Thyroid gland (tissue), 4 donors: ENCODE results near the gene ACBD7. TPM values are rescaled to one million over a fixed set of nuclear protein-coding genes. Genes with fewer than 3 reads are reported as not detected.

Experiments used
- DNase-seq, 2 donors: peaks; one replicate each; pipeline ENCODE4 v3.0.0-alpha.2; 2019
- H3K27ac ChIP-seq, 3 donors: fragments of 200-600 bp; sonication (generic); 1 replicate in 2 of 3; 2 replicates in 1 of 3; pipeline ENCODE4 v1.5.1; 2016 to 2019; ENCODE audit warnings: mild to moderate bottlenecking in 1 of 3, moderate library complexity in 1 of 3
- H3K27me3 ChIP-seq: fragments of 200-600 bp; sonication (generic); one replicate; pipeline ENCODE4 v1.5.1; 2019
- H3K36me3 ChIP-seq, 2 donors: fragments of 200-600 bp; sonication (generic); one replicate each; pipeline ENCODE4 v1.5.1; 2016 to 2019
- H3K4me1 ChIP-seq, 2 donors: fragments of 200-600 bp; sonication (generic); one replicate each; pipeline ENCODE4 v1.5.1; 2017 to 2019
- H3K4me3 ChIP-seq, 3 donors: fragments of 200-600 bp; sonication (generic); replicated peaks in 1 of 3; 1 replicate in 2 of 3; 2 replicates in 1 of 3; pipeline ENCODE4 v1.5.1; 2016; ENCODE audit warnings: mild to moderate bottlenecking in 1 of 3
- H3K9me3 ChIP-seq: fragments of 200-600 bp; sonication (generic); one replicate; pipeline ENCODE4 v1.5.1; 2017
- CTCF ChIP-seq, 6 experiments: fragments of 200-600 bp in 3 of 6; fragments of 450-650 bp in 3 of 6; sonication (generic) in 3 of 6; IDR thresholded peaks; one replicate each; pipeline ENCODE4 v1.5.1; 2016 to 2019; ENCODE audit warnings: antibody characterized with exemption in 6 of 6, mild to moderate bottlenecking in 2 of 6, inconsistent platforms in 1 of 6, moderate library complexity in 1 of 6
- POLR2A ChIP-seq, 2 donors: fragments of 450-650 bp; IDR thresholded peaks; one replicate each; pipeline ENCODE4 v1.6.1; 2017; ENCODE audit warnings: antibody characterized with exemption in 2 of 2, mild to moderate bottlenecking in 2 of 2, moderate library complexity in 1 of 2
- WGBS, 2 donors: methylation state at CpG; one replicate each; pipeline ENCODE4 v1.1.5; 2017; 5-methylcytosine and 5-hydroxymethylcytosine counted together
- intact Hi-C: fragments of 100-400 bp; cut with DNase I; formaldehyde crosslinking; loops from one replicate; pipeline ENCODE4 v1.15.1; 2023
- total RNA-seq, 4 donors: library from RNA; depleted of rRNA; stranded (reverse); fragments of >200 nt; gene quantifications; one replicate each; pipeline ENCODE4 v1.2.3, GENCODE V29; 2016

The ACBD7 gene
- total RNA-seq, 4 donors from 2014 or later = 0.54 to 1.3 (median 1.0) TPM

GRCh38 chr10:15049533-15049932 is 39.0 kb downstream of the ACBD7 start:
- intact Hi-C loops = no loop called here
- Histone ChIP-seq H3K27ac (no peak overlapping the region), H3K4me1 (peaks cover 5 to 27% of the 10 kb centered on the region in 2 donors), H3K4me3 (no peak overlapping the region), H3K36me3 (no peaks in the 10 kb centered on the region), H3K27me3 (no peaks in the 10 kb centered on the region), H3K9me3 (no peaks in the 10 kb centered on the region)
- TF ChIP-seq POLR2A (IDR thresholded peaks at IDR 0.05) (no peak), CTCF (IDR thresholded peaks at IDR 0.05) (no peak)
- no peak for DNase-seq

- no peaks in the 10 kb centered on the region for H3K27me3 ChIP-seq
- WGBS, 2 donors = 52 to 61% methylated on average over 5 of the region's 5 CpGs
- no peak overlapping the region for H3K4me3 ChIP-seq
- H3K27ac ChIP-seq = peak overlapping the region in 1 of 3 donors; percentile 6
- intact Hi-C loops = no loop called here
- no peak for TF ChIP-seq POLR2A (IDR thresholded peaks at IDR 0.05)
- no peak for TF ChIP-seq CTCF (IDR thresholded peaks at IDR 0.05)
- H3K36me3 ChIP-seq = no peaks in the 10 kb centered on the region
- peaks cover 5 to 21% of the 10 kb centered on the region in 2 donors for H3K4me1 ChIP-seq
- no peak for DNase-seq
- no peaks in the 10 kb centered on the region for H3K9me3 ChIP-seq
These were observed 42.0 kb downstream of the ACBD7 start for GRCh38 chr10:15046626-15047025.

- Histone ChIP-seq H3K27ac (peak overlapping the region in 1 of 3 donors; percentile 40), H3K27me3 (no peaks in the 10 kb centered on the region), H3K4me3 (no peak overlapping the region), H3K4me1 (peaks cover 5 to 21% of the 10 kb centered on the region in 2 donors), H3K36me3 (no peaks in the 10 kb centered on the region), H3K9me3 (no peaks in the 10 kb centered on the region)
- intact Hi-C loops = no loop called here
- no peak for DNase-seq
- no peak for TF ChIP-seq CTCF (IDR thresholded peaks at IDR 0.05)
- no peak for TF ChIP-seq POLR2A (IDR thresholded peaks at IDR 0.05)
- 67 to 95% methylated on average over 1 of the region's 1 CpG for WGBS, 2 donors
These were observed 43.2 kb downstream of the ACBD7 start for GRCh38 chr10:15045380-15045779.

- Histone ChIP-seq H3K27me3 (no peaks in the 10 kb centered on the region), H3K27ac (no peak within 1 kb of the TSS), H3K36me3 (no peaks in the 10 kb centered on the region), H3K4me1 (peaks cover 5 to 21% of the 10 kb centered on the region in 2 donors), H3K9me3 (no peaks in the 10 kb centered on the region), H3K4me3 (no peak within 1 kb of the TSS)
- no peak for DNase-seq
- intact Hi-C loops = no loop called here
- TF ChIP-seq POLR2A (IDR thresholded peaks at IDR 0.05) (no peak), CTCF (IDR thresholded peaks at IDR 0.05) (no peak)
- WGBS, 2 donors = 97 to 100% methylated on average over 1 of the region's 1 CpG
These were observed 44.9 kb downstream of the ACBD7 start, which contains the start of gene OLAH for GRCh38 chr10:15043674-15044073. OLAH (plus strand) TSS chr10:15043943; CDS start chr10:15047289, 3,346 bp downstream.

- no peaks in the 10 kb centered on the region for H3K36me3 ChIP-seq
- no peak overlapping the region for H3K4me3 ChIP-seq
- H3K27ac ChIP-seq = no peak overlapping the region
- TF ChIP-seq CTCF (IDR thresholded peaks at IDR 0.05) (no peak), POLR2A (IDR thresholded peaks at IDR 0.05) (no peak)
- no peaks in the 10 kb centered on the region for H3K27me3 ChIP-seq
- intact Hi-C loops = no loop called here
- WGBS, 2 donors = 84 to 88% methylated on average over 10 of the region's 10 CpGs
- no peaks in the 10 kb centered on the region for H3K9me3 ChIP-seq
- H3K4me1 ChIP-seq = no peaks in the 10 kb centered on the region
- DNase-seq = no peak
These were observed 50.2 kb downstream of the ACBD7 start for GRCh38 chr10:15038416-15038815.
